Retinal pigment epithelial cell (primary cell): ENCODE data around the gene ACOT4.
"Not testable (repeated sequence)": the region's sequence is repeated elsewhere in the genome, so short reads cannot be mapped to it uniquely, and the experiment has no call there.

Source experiments
- DNase-seq: peaks from one replicate; pipeline ENCODE4 v3.0.0-alpha.2; 2010; ENCODE audit warnings: low read depth
- H3K4me3 ChIP-seq: 2 replicates; pipeline ENCODE4 v1.5.1; 2011; ENCODE audit warnings: mild to moderate bottlenecking, low read length, control low read depth, moderate library complexity
- CTCF ChIP-seq: conservative IDR thresholded peaks from 2 replicates; pipeline ENCODE4 v1.5.1; 2011; ENCODE audit warnings: low read depth, low read length, control low read depth, inconsistent platforms

ACOT4 gene

DNA sequence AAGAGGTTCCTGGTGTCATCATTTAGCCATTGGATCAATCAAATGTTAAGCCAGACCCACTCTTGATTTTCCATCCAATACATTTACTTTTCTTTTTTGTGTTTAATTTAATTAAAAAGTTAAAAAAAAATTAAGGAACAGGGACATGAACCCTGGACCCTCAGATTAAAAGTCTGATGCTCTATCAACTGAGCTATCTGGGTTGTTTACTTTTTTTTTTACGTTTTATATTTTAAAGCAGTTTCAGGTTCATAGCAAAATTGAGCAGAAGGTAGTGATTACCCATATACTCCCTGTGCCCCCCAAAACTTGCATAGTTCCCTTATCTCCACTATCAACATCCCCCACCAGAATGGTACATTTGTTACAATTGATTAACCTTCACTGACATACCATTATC lies 3.0 kb upstream of the ACOT4 start:
- no peak for DNase-seq
- no peak overlapping the region for H3K4me3 ChIP-seq

GRCh38 chr14:73589116-73589515 lies 2.6 kb upstream of the ACOT4 start:
- DNase-seq: no peak
- H3K4me3 ChIP-seq: no peak overlapping the region
- no peak for TF ChIP-seq CTCF

More for the DNA sequence above, 3.0 kb upstream of the ACOT4 start:
- TF ChIP-seq CTCF: no peak

GRCh38 chr14:73590673-73591004 lies 1.0 kb upstream of the ACOT4 start:
- not testable (repeated sequence) for H3K4me3 ChIP-seq, DNase-seq

DNA sequence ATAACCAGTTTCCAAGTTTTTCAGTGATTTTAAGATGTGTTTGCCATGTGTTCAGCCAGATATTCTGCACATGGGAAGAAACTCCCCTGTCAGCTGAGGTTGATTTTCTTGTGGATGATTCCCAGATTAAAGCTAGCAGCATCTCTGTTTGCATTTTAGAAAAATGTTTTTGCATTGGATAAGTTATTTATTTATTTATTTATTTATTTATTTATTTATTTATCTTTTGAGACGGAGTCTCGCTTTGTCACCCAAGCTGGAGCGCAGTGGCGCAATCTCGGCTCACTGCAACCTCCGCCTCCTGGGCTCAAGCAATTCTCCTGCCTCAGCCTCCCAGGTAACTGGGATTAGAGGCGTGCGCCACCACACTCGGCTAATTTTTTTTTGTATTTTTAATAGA lies 2.8 kb downstream of the ACOT4 start:
- no peak overlapping the region for H3K4me3 ChIP-seq
- DNase-seq: no peak
- no peak for TF ChIP-seq CTCF

DNA sequence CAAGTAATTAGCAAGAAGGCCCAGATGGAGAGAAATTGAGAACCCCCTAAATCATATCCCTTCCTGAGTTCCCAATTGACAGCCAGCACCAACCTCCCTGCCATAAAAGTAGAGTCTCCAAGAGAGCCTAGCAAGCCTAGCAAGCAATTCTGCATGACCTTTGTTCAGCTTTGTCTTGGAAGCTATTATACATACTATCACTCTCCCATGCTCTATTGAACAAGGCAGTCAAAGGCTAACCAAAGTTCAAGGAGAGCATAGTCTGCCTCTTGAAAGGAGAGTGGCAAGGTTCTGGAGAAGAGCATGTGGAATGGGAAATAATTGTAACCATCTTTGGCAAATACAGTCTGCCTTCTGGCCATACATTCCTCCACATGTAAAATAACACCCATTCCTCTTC lies 7.8 kb downstream of the ACOT4 start:
- TF ChIP-seq CTCF: no peak
- no peak overlapping the region for H3K4me3 ChIP-seq
- DNase-seq: no peak

DNA sequence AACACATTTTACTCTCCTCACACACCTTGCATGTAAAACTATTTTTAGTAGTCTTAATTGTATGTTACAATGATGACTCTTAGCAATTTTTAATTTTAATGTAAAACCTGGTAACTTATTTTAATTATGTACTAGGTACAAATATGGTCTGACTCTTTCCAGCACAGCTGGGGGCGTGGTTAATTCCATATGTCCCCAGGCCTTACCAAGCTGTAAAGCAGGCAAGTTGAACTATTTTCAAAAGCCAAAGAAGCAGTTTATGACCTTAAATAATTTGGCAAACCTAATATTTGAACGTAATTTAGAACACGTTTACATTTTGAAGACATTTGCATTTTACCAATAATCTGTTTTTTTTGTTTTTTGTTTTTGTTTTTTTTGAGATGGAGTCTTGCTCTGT lies 11.3 kb downstream of the ACOT4 start:
- DNase-seq: no peak
- H3K4me3 ChIP-seq: no peak overlapping the region
- no peak for TF ChIP-seq CTCF

- no peak overlapping the region for H3K4me3 ChIP-seq
- TF ChIP-seq CTCF: no peak
- no peak for DNase-seq
Measured at GRCh38 chr14:73606271-73606670, 14.6 kb downstream of the ACOT4 start.

DNA sequence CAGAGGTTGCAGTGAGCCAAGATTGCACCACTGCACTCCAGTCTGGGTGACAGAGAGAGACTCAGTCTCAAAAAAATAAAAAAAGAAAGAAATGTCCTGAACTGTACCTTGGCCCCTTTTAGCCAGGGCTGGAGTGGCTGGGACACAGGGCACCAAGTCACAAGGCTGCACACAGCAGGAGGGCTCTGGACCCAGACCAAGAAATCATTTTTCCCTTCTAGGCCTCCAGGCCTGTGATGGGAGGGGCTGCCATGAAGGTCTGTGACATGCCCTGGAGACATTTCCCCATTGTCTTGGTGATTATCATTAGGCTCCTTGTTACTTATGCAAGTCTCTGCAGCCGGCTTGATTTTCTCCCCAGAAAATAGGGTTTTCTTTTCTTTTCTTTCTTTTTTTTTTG lies 15.6 kb downstream of the ACOT4 start:
- H3K4me3 ChIP-seq: no peak overlapping the region
- no peak for DNase-seq
- TF ChIP-seq CTCF: no peak
